ENCODE results near the gene ADRA2B.

- TF ChIP-seq BHLHE40 (IDR thresholded peaks at IDR 0.05; ENCODE audit: borderline replicate concordance) (no peak), ZNF384 (IDR thresholded peaks at IDR 0.05) (no peak), SP1 (IDR thresholded peaks at IDR 0.05) (no peak), FOXM1 (IDR thresholded peaks at IDR 0.05; ENCODE audit: borderline replicate concordance) (0 out of 2 replicates have a peak, but pooled peaks have one; percentile 48)
Observed at GRCh38 chr2:96145036-96145847, 28.9 kb upstream of the ADRA2B start, which contains the start of gene DUSP2.

All from HEK293T (cell line).